HG03565 (cell line): Measurements from ENCODE around the gene KIR2DL4.
"Not testable (repeated sequence)": the region's sequence is repeated elsewhere in the genome, so short reads cannot be mapped to it uniquely, and the experiment has no call there.

Source experiments
- ATAC-seq: cut with Tn5 transposase; IDR thresholded peaks from one replicate; pipeline ENCODE4 v1.9.1; 2021; ENCODE audit warnings: mild to moderate bottlenecking, moderate library complexity; ENCODE audit not compliant: unreplicated experiment

The KIR2DL4 gene

GRCh38 chr19:54803410-54803809 is at the start of gene KIR2DL4:
Gene KIR2DL4, plus strand, starts transcription at chr19:54803610. Its CDS starts 42 bp downstream, at chr19:54803652.
- no peak for ATAC-seq

- ATAC-seq: not testable (repeated sequence)
Observed at GRCh38 chr19:54756204-54757110, 47.0 kb upstream of the KIR2DL4 start.

- ATAC-seq: not testable (repeated sequence)
Observed at GRCh38 chr19:54758577-54758976, 44.8 kb upstream of the KIR2DL4 start.

- ATAC-seq: not testable (repeated sequence)
Observed at GRCh38 chr19:54764219-54764618, 39.2 kb upstream of the KIR2DL4 start.

GRCh38 chr19:54766464-54766863 is 36.9 kb upstream of the KIR2DL4 start:
- ATAC-seq: not testable (repeated sequence)

- ATAC-seq: not testable (repeated sequence)
Observed at GRCh38 chr19:54769646-54770045, 33.8 kb upstream of the KIR2DL4 start, which contains the start of gene KIR2DL1. Gene KIR2DL1, plus strand, starts transcription at chr19:54769793. Its CDS starts 58 bp downstream, at chr19:54769851.

- not testable (repeated sequence) for ATAC-seq
Observed at GRCh38 chr19:54770511-54770910, 32.9 kb upstream of the KIR2DL4 start.

GRCh38 chr19:54771018-54771960 is 32.1 kb upstream of the KIR2DL4 start:
- not testable (repeated sequence) for ATAC-seq

- not testable (repeated sequence) for ATAC-seq
Observed at GRCh38 chr19:54772666-54773065, 30.7 kb upstream of the KIR2DL4 start.

- ATAC-seq: not testable (repeated sequence)
Observed at GRCh38 chr19:54775095-54775815, 28.2 kb upstream of the KIR2DL4 start.

- ATAC-seq: not testable (repeated sequence)
Observed at GRCh38 chr19:54775830-54776229, 27.6 kb upstream of the KIR2DL4 start.

- not testable (repeated sequence) for ATAC-seq
Observed at GRCh38 chr19:54777851-54778250, 25.6 kb upstream of the KIR2DL4 start.

- ATAC-seq: not testable (repeated sequence)
Observed at GRCh38 chr19:54778896-54779295, 24.5 kb upstream of the KIR2DL4 start.

GRCh38 chr19:54782916-54783315 is 20.5 kb upstream of the KIR2DL4 start:
- not testable (repeated sequence) for ATAC-seq

- not testable (repeated sequence) for ATAC-seq
Observed at GRCh38 chr19:54786091-54786723, 17.2 kb upstream of the KIR2DL4 start.

- not testable (repeated sequence) for ATAC-seq
Observed at GRCh38 chr19:54788154-54788553, 15.3 kb upstream of the KIR2DL4 start.

- ATAC-seq: no peak
Observed at GRCh38 chr19:54790711-54791110, 12.7 kb upstream of the KIR2DL4 start.

- ATAC-seq: no peak
Observed at GRCh38 chr19:54791476-54791875, 11.9 kb upstream of the KIR2DL4 start.

GRCh38 chr19:54792814-54793213 is 10.6 kb upstream of the KIR2DL4 start:
- no peak for ATAC-seq

- no peak for ATAC-seq
Observed at GRCh38 chr19:54795758-54796157, 7.7 kb upstream of the KIR2DL4 start.
